ENCODE data around the gene FARS2.

- no peak for TF ChIP-seq CTCF (IDR thresholded peaks at IDR 0.05)
- no peak for TF ChIP-seq EZH2 (IDR thresholded peaks at IDR 0.05; ENCODE audit: borderline replicate concordance, insufficient read depth, low read depth, low read length, poor library complexity, severe bottlenecking)
Observed at GRCh38 chr6:5705252-5705651, 443.9 kb downstream of the FARS2 start.
